GM06990 (cell line): ENCODE results near the gene UFC1.

ENCODE experiments used
- DNase-seq: peaks from one replicate; pipeline ENCODE4 v3.0.0-alpha.2; 2011; ENCODE audit not compliant: insufficient read length; ENCODE audit errors: extremely low read depth
- H3K27me3 ChIP-seq: replicated peaks from 2 replicates; pipeline ENCODE4 v1.6.0; 2011; ENCODE audit warnings: low read length; ENCODE audit not compliant: control insufficient read depth, insufficient read depth
- H3K36me3 ChIP-seq: 2 replicates; pipeline ENCODE4 v1.5.1; 2011; ENCODE audit warnings: low read length; ENCODE audit not compliant: control insufficient read depth, insufficient read depth
- H3K4me3 ChIP-seq: replicated peaks from 2 replicates; pipeline ENCODE4 v1.5.1; 2011; ENCODE audit warnings: low read depth, mild to moderate bottlenecking, control low read depth, low read length
- CTCF ChIP-seq: IDR thresholded peaks from 2 replicates; pipeline ENCODE4 v1.5.1; 2011; ENCODE audit warnings: low read length, control low read depth, mild to moderate bottlenecking, inconsistent platforms; ENCODE audit not compliant: insufficient read depth, poor library complexity, severe bottlenecking

UFC1 gene

GRCh38 chr1:161121834-161122233 is 31.9 kb upstream of the UFC1 start:
- TF ChIP-seq CTCF, result no peak
- Histone ChIP-seq H3K36me3 (peaks cover 30% of the 10 kb centered on the region), H3K4me3 (no peak overlapping the region), H3K27me3 (no peaks in the 10 kb centered on the region)
- no peak for DNase-seq

GRCh38 chr1:161122967-161123366 is 30.8 kb upstream of the UFC1 start:
- no peak for TF ChIP-seq CTCF
- Histone ChIP-seq H3K36me3 (peaks cover 30% of the 10 kb centered on the region), H3K27me3 (no peaks in the 10 kb centered on the region), H3K4me3 (no peak overlapping the region)
- no peak for DNase-seq

GRCh38 chr1:161127649-161128048 is 26.1 kb upstream of the UFC1 start:
- no peaks in the 10 kb centered on the region for H3K27me3 ChIP-seq
- DNase-seq, result no peak
- H3K36me3 ChIP-seq, result peaks cover 16% of the 10 kb centered on the region
- H3K4me3 ChIP-seq, result no peak overlapping the region
- TF ChIP-seq CTCF, result no peak

GRCh38 chr1:161128591-161129420 is 25.0 kb upstream of the UFC1 start:
- Histone ChIP-seq H3K36me3 (peaks cover 9% of the 10 kb centered on the region), H3K27me3 (no peaks in the 10 kb centered on the region), H3K4me3 (no peak overlapping the region)
- no peak for DNase-seq
- TF ChIP-seq CTCF, result no peak

GRCh38 chr1:161130266-161130665 is 23.5 kb upstream of the UFC1 start:
- Histone ChIP-seq H3K27me3 (no peaks in the 10 kb centered on the region), H3K36me3 (peaks cover 4% of the 10 kb centered on the region), H3K4me3 (no peak overlapping the region)
- TF ChIP-seq CTCF, result no peak
- DNase-seq, result no peak
